ENCODE measurements around the gene LDLRAD4. TPM values are rescaled to one million over a fixed set of nuclear protein-coding genes. Genes with fewer than 3 reads are reported as not detected.

The LDLRAD4 gene
- total RNA-seq, 6 donors from 2014 or later: 19.5 to 26.6 (median 24.4) TPM

DNA sequence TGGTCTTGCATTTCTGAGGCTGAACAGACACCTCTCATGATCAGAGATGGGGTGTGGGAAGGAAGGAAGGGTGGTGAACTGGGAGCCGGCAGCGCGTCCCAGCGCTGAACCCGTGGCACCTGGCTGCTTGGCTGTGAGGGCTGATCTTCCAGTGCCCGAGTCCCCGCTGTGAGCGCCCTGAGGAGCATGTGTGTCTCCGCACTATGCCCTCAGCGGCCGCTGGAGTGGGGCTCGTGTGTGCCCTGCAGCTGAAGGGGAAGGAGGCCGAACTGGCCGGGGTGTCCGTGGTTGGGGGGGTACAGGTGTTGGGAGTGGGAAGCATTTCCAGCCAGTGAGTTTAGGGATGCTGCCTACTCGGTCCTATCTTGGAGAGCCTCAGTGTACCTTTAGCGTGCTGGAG lies 82.2 kb downstream of the LDLRAD4 start:
- no peaks in the 10 kb centered on the region for H3K36me3 ChIP-seq
- no peaks in the 10 kb centered on the region for H3K27me3 ChIP-seq
- peaks cover 0 to 7% (median 3%) of the 10 kb centered on the region in 4 donors for H3K4me1 ChIP-seq
- DNase-seq: no peak
- H3K4me3 ChIP-seq: no peak overlapping the region
- no peak for TF ChIP-seq POLR2A (IDR thresholded peaks at IDR 0.05)
- no peak for TF ChIP-seq POLR2AphosphoS5 (IDR thresholded peaks at IDR 0.05)
- no peak for TF ChIP-seq EP300 (IDR thresholded peaks at IDR 0.05)
- TF ChIP-seq CTCF (IDR thresholded peaks at IDR 0.05): no peak
- H3K9me3 ChIP-seq: no peaks in the 10 kb centered on the region
- no peak overlapping the region for H3K27ac ChIP-seq
- WGBS, 2 donors: 92 to 94% methylated on average over 8 to 17 of the region's 17 CpGs
- ATAC-seq (ENCODE audit: low FRiP score in 2 of 2): no peak

DNA sequence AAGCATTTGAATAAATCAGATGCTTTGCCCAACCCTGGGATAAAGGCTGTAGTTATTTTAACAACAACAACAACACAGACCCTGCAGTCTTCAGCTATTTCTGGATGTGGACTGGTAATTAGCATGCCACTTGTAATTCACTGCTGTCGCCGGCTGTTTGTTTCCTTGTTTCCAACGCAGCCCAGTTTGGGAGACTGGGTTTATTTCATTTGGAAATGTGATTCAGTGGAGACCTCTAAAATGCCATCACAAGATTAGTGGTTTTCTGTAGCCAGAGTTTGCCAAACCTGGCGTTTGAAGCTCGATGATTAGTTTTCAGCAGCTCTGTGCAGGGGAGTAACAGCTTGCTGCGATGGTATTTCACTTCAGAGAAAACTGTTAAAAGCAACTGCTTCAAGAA lies 83.5 kb downstream of the LDLRAD4 start:
- Histone ChIP-seq H3K9me3 (no peaks in the 10 kb centered on the region), H3K27ac (no peak overlapping the region), H3K4me1 (peaks cover 0 to 7% (median 3%) of the 10 kb centered on the region in 4 donors), H3K4me3 (no peak overlapping the region), H3K36me3 (no peaks in the 10 kb centered on the region), H3K27me3 (no peaks in the 10 kb centered on the region)
- WGBS, 2 donors: 64 to 65% methylated on average over 6 of the region's 6 CpGs
- ATAC-seq (ENCODE audit: low FRiP score in 2 of 2) (no peak), DNase-seq (no peak)
- TF ChIP-seq EP300 (IDR thresholded peaks at IDR 0.05): no peak
- TF ChIP-seq CTCF (IDR thresholded peaks at IDR 0.05): no peak
- no peak for TF ChIP-seq POLR2AphosphoS5 (IDR thresholded peaks at IDR 0.05)
- no peak for TF ChIP-seq POLR2A (IDR thresholded peaks at IDR 0.05)

- H3K36me3 ChIP-seq: no peaks in the 10 kb centered on the region
- TF ChIP-seq EP300 (IDR thresholded peaks at IDR 0.05) (no peak), POLR2A (IDR thresholded peaks at IDR 0.05) (no peak), POLR2AphosphoS5 (IDR thresholded peaks at IDR 0.05) (no peak), CTCF (IDR thresholded peaks at IDR 0.05) (no peak)
- H3K27me3 ChIP-seq: no peaks in the 10 kb centered on the region
- no peak overlapping the region for H3K4me3 ChIP-seq
- H3K9me3 ChIP-seq: no peaks in the 10 kb centered on the region
- ATAC-seq (ENCODE audit: low FRiP score in 2 of 2) (peak in 1 of 2 donors; percentile 30), DNase-seq (no peak)
- no peak overlapping the region for H3K27ac ChIP-seq
- 50 to 51% methylated on average over 5 to 8 of the region's 8 CpGs for WGBS, 2 donors
- H3K4me1 ChIP-seq: peaks cover 0 to 7% (median 3%) of the 10 kb centered on the region in 4 donors
These were observed 84.1 kb downstream of the LDLRAD4 start for GRCh38 chr18:13302457-13303225.

GRCh38 chr18:13303756-13304364 lies 85.3 kb downstream of the LDLRAD4 start:
- no peaks in the 10 kb centered on the region for H3K36me3 ChIP-seq
- peaks cover 0 to 7% (median 3%) of the 10 kb centered on the region in 4 donors for H3K4me1 ChIP-seq
- ATAC-seq (ENCODE audit: low FRiP score in 2 of 2): no peak
- DNase-seq: no peak
- WGBS, 2 donors: 93 to 99% methylated on average over 5 to 6 of the region's 6 CpGs
- no peak overlapping the region for H3K27ac ChIP-seq
- no peak overlapping the region for H3K4me3 ChIP-seq
- no peaks in the 10 kb centered on the region for H3K27me3 ChIP-seq
- no peaks in the 10 kb centered on the region for H3K9me3 ChIP-seq
- TF ChIP-seq EP300 (IDR thresholded peaks at IDR 0.05): no peak
- TF ChIP-seq POLR2AphosphoS5 (IDR thresholded peaks at IDR 0.05): no peak
- TF ChIP-seq CTCF (IDR thresholded peaks at IDR 0.05): no peak
- TF ChIP-seq POLR2A (IDR thresholded peaks at IDR 0.05): no peak

All from upper lobe of left lung (tissue), 6 donors.